HepG2 (cell line): ENCODE data around the gene ALDH18A1. TPM values are rescaled to one million over a fixed set of nuclear protein-coding genes. Genes with fewer than 3 reads are reported as not detected.
"Not testable (repeated sequence)": the region's sequence is repeated elsewhere in the genome, so short reads cannot be mapped to it uniquely, and the experiment has no call there.

Source experiments
- ATAC-seq: fragments of 200-7000 bp; cut with Tn5 transposase; 3 replicates; pipeline ENCODE4 v1.9.1; 2020; ENCODE audit warnings: mild to moderate bottlenecking, moderate library complexity
- BruUV-seq: library from RNA; stranded (reverse); fragments of 400-500 nt; replicated peaks from 2 replicates; lab custom pipeline; 2021; lab: Mats Ljungman, UMichigan
- CTCF ChIA-PET: fragments of 300-600 bp; formaldehyde crosslinking; extraction: SDS; loops from one replicate; lab custom pipeline; 2021; ENCODE audit warnings: low total read pairs, inconsistent platforms, low intra/inter-chr PET ratio; lab: Yijun Ruan, JAX
- POLR2A ChIA-PET: fragments of 350-600 bp; sonication (Branson Sonifier 250); formaldehyde crosslinking; loops from one replicate; lab custom pipeline; 2020; ENCODE audit warnings: antibody characterized with exemption, inconsistent platforms; lab: Yijun Ruan, JAX
- DNase-seq: peaks from one replicate; pipeline ENCODE4 v3.0.0-alpha.2; 2015; ENCODE audit warnings: low spot score
- FAIRE-seq: peaks from 3 replicates; lab custom pipeline; 2011; peaks lifted over from hg19 to GRCh38; lab: Jason Lieb, UNC
- H2AFZ ChIP-seq: one replicate; pipeline ENCODE4 v1.6.1; 2011; ENCODE audit warnings: low read length, inconsistent platforms
- H3K27ac ChIP-seq: fragments of 300-600 bp; 3 replicates; pipeline ENCODE4 v1.8.0; 2011; ENCODE audit warnings: mixed run types, mild to moderate bottlenecking, mixed read lengths, low read length, inconsistent platforms; ENCODE audit not compliant: insufficient read depth; ENCODE audit errors: extremely low read length
- H3K27me3 ChIP-seq, 2 experiments: fragments of 200-600 bp in 1 of 2; 2 replicates in 1 of 2; 3 replicates in 1 of 2; pipeline versions ENCODE4 v1.6.0 to v1.8.0; 2011; ENCODE audit warnings: low read length in 2 of 2, mild to moderate bottlenecking in 2 of 2, moderate library complexity in 2 of 2, inconsistent platforms in 1 of 2; ENCODE audit not compliant: insufficient read depth in 2 of 2, control insufficient read depth in 1 of 2
- H3K36me3 ChIP-seq, 2 experiments: fragments of 200-600 bp in 1 of 2; replicated peaks in 1 of 2; 2 replicates in 1 of 2; 3 replicates in 1 of 2; pipeline versions ENCODE4 v1.5.1 to v1.8.0; 2011; ENCODE audit warnings: low read length in 2 of 2, inconsistent platforms in 1 of 2; ENCODE audit not compliant: insufficient read depth in 2 of 2, control insufficient read depth in 1 of 2
- H3K4me1 ChIP-seq: 2 replicates; pipeline ENCODE4 v1.5.1; 2012; ENCODE audit warnings: low read length, inconsistent platforms; ENCODE audit not compliant: insufficient read depth
- H3K4me2 ChIP-seq: 2 replicates; pipeline ENCODE4 v1.6.0; 2011; ENCODE audit warnings: low read depth, low read length, inconsistent platforms
- H3K4me3 ChIP-seq, 3 experiments: fragments of 200-600 bp in 1 of 3; sonication (generic), shearing (Covaris generic) in 1 of 3; replicated peaks in 1 of 3; 2 replicates each; pipeline ENCODE4 v1.5.1; 2011 to 2016; ENCODE audit warnings: low read length in 3 of 3, inconsistent platforms in 2 of 3, low read depth in 2 of 3, mild to moderate bottlenecking in 2 of 3, control low read depth in 1 of 3, mixed read lengths in 1 of 3; ENCODE audit not compliant: insufficient read depth in 1 of 3
- H3K79me2 ChIP-seq: one replicate; pipeline ENCODE4 v1.6.1; 2011; ENCODE audit warnings: low read length, inconsistent platforms; ENCODE audit not compliant: insufficient read depth
- H3K9ac ChIP-seq: 2 replicates; pipeline ENCODE4 v1.6.0; 2011; ENCODE audit warnings: mild to moderate bottlenecking, low read depth, low read length, inconsistent platforms; ENCODE audit not compliant: insufficient read depth
- H3K9me3 ChIP-seq: 2 replicates; pipeline ENCODE4 v1.5.1; 2012; ENCODE audit warnings: mild to moderate bottlenecking, low read length
- H4K20me1 ChIP-seq: 2 replicates; pipeline ENCODE4 v1.6.0; 2011; ENCODE audit warnings: inconsistent platforms, mild to moderate bottlenecking, low read length, moderate library complexity; ENCODE audit not compliant: insufficient read depth
- FOXC1 ChIP-seq: sonication (generic); formaldehyde crosslinking; IDR thresholded peaks from 2 replicates; pipeline ENCODE4 v1.8.0; 2022; ENCODE audit warnings: mild to moderate bottlenecking, missing genetic modification reagents, borderline replicate concordance
- XRCC5 ChIP-seq: fragments of 200-400 bp; formaldehyde crosslinking; optimal IDR thresholded peaks from 2 replicates; pipeline ENCODE3; 2017; ENCODE audit warnings: mild to moderate bottlenecking, low read length
- ZNF780A ChIP-seq: sonication (generic); formaldehyde crosslinking; IDR thresholded peaks from 2 replicates; pipeline ENCODE4 v1.8.0; 2022; ENCODE audit warnings: mild to moderate bottlenecking, missing genetic modification reagents, moderate library complexity
- ZNF839 ChIP-seq: sonication (generic); formaldehyde crosslinking; IDR thresholded peaks from 2 replicates; pipeline ENCODE4 v1.4.0; 2020; ENCODE audit warnings: missing genetic modification reagents, mild to moderate bottlenecking, borderline replicate concordance
- WGBS: methylation state at CpG from one replicate; pipeline ENCODE4 v1.1.6; 2017; ENCODE audit warnings: low lambda C conversion rate; 5-methylcytosine and 5-hydroxymethylcytosine counted together
- in situ Hi-C: cut with HindIII; loops from 2 replicates; pipeline ENCODE4 v1.10.0; 2017; ENCODE audit warnings: low pct_unique_long_range_greater_than_20kb; ENCODE audit not compliant: extremely low pct_ligation_motif_present
- intact Hi-C: fragments of 100-400 bp; cut with micrococcal nuclease; formaldehyde crosslinking; loops from one replicate; pipeline ENCODE4 v1.10.0; 2022; ENCODE audit not compliant: unreplicated experiment
- polyA plus RNA-seq, 8 experiments: library from polyadenylated mRNA; depleted of rRNA in 3 of 8; stranded (reverse) in 7 of 8; unstranded in 1 of 8; fragments of >200 nt; fragmentation: Illumina TruSeq in 4 of 8; extraction: Trizol in 4 of 8; gene quantifications; 2 replicates each; pipeline versions ENCODE4 v1.2.1 to v1.2.3, GENCODE V29; 2011 to 2016; ENCODE audit warnings: low read depth in 4 of 8, missing spikeins in 1 of 8, mixed read lengths in 1 of 8; ENCODE audit not compliant: insufficient read depth in 1 of 8
- total RNA-seq, 5 experiments: library from RNA; depleted of rRNA; stranded (reverse); fragments of >200 nt; fragmentation: Illumina TruSeq; extraction: Trizol; gene quantifications; 2 replicates each; pipeline ENCODE4 v1.2.3, GENCODE V29; 2016; ENCODE audit warnings: low read depth in 1 of 5
- TF ChIP-seq, protein P1 (sequence below): IDR thresholded peaks from 2 replicates; pipeline ENCODE4 v1.6.1; 2012; ENCODE audit warnings: low read depth, low read length, improper control_type of control experiment
- TF ChIP-seq, protein P2 (sequence below): sonication (generic); formaldehyde crosslinking; IDR thresholded peaks from 2 replicates; pipeline ENCODE4 v1.4.0; 2020; ENCODE audit warnings: missing genetic modification reagents
- TF ChIP-seq, protein P3 (sequence below): sonication (generic); formaldehyde crosslinking; IDR thresholded peaks from 2 replicates; pipeline ENCODE4 v1.4.0; 2020; ENCODE audit warnings: missing genetic modification reagents, mild to moderate bottlenecking, borderline replicate concordance

The ALDH18A1 gene
- total and polyA plus RNA-seq, 2 of the 13 experiments (the other 11 are each of a cell fraction or from before 2014, with no cell fraction given), result 180 to 263 TPM

DNA sequence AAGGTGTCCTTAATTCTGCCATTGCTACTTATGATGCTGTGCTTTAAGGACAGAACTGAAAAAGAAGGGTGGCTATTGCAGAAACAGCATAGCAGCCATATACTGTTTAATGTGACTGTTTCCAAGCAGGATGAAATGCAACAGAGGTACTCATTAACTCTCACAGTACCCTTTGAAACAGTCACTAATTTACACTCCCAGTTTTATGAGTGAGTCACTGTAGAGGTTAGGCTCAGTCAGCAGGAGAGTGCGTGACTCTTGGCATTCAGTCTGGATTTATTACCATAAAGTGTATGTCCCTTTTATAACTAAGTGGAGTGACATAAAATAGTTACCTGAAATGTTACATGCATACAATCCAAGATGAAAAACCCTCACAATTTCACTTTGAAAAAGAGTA is 27.7 kb downstream of the ALDH18A1 start (continued):
- TF ChIP-seq, protein P1, sequence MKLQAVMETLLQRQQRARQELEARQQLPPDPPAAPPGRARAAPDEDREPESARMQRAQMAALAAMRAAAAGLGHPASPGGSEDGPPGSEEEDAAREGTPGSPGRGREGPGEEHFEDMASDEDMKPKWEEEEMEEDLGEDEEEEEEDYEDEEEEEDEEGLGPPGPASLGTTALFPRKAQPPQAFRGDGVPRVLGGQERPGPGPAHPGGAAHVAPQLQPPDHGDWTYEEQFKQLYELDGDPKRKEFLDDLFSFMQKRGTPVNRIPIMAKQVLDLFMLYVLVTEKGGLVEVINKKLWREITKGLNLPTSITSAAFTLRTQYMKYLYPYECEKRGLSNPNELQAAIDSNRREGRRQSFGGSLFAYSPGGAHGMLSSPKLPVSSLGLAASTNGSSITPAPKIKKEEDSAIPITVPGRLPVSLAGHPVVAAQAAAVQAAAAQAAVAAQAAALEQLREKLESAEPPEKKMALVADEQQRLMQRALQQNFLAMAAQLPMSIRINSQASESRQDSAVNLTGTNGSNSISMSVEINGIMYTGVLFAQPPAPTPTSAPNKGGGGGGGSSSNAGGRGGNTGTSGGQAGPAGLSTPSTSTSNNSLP, result no peak
- TF ChIP-seq, protein P2, sequence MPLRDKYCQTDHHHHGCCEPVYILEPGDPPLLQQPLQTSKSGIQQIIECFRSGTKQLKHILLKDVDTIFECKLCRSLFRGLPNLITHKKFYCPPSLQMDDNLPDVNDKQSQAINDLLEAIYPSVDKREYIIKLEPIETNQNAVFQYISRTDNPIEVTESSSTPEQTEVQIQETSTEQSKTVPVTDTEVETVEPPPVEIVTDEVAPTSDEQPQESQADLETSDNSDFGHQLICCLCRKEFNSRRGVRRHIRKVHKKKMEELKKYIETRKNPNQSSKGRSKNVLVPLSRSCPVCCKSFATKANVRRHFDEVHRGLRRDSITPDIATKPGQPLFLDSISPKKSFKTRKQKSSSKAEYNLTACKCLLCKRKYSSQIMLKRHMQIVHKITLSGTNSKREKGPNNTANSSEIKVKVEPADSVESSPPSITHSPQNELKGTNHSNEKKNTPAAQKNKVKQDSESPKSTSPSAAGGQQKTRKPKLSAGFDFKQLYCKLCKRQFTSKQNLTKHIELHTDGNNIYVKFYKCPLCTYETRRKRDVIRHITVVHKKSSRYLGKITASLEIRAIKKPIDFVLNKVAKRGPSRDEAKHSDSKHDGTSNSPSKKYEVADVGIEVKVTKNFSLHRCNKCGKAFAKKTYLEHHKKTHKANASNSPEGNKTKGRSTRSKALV (CRISPR knock-in tag), result no peak
- TF ChIP-seq FOXC1 (CRISPR knock-in tag) (no peak), XRCC5 (no peak), ZNF780A (CRISPR knock-in tag) (no peak), ZNF839 (CRISPR knock-in tag) (no peak)

DNA sequence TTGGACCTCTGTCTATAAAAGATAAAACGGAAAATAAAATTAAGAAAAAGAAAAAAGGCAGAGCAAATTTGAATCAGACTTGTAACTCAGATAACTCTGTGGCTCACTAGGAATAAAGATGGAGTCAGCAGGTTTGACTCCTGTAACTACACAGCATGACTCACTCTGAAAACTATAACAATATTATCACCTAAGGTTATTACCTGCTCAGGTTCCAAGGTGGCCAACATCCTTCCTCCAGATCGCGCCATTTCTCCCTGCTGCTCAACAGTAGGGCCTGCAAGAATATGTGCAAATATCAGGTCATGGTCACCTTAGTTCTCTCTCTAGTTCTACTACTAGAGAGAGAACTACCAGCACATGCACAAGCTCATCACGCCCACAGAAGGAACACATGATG is 30.0 kb downstream of the ALDH18A1 start:
- H3K36me3 ChIP-seq, result peaks cover 23 to 81% of the 10 kb centered on the region in 2 experiments
- no peak overlapping the region for H3K9ac ChIP-seq
- ATAC-seq, result no peak
- CTCF ChIA-PET, result no interaction called here
- H3K9me3 ChIP-seq, result no peaks in the 10 kb centered on the region
- no peak overlapping the region for H2AFZ ChIP-seq
- H3K79me2 ChIP-seq, result peaks cover under 1% of the 10 kb centered on the region
- no peak overlapping the region for H3K4me2 ChIP-seq
- no peak for DNase-seq
- no peak overlapping the region for H3K4me3 ChIP-seq
- in situ Hi-C loops (no loop called here), intact Hi-C loops (no loop called here)
- no peak for FAIRE-seq
- POLR2A ChIA-PET, result no interaction called here
- BruUV-seq, result no TSS peak
- H4K20me1 ChIP-seq, result no peaks in the 10 kb centered on the region
- TF ChIP-seq, protein P3, sequence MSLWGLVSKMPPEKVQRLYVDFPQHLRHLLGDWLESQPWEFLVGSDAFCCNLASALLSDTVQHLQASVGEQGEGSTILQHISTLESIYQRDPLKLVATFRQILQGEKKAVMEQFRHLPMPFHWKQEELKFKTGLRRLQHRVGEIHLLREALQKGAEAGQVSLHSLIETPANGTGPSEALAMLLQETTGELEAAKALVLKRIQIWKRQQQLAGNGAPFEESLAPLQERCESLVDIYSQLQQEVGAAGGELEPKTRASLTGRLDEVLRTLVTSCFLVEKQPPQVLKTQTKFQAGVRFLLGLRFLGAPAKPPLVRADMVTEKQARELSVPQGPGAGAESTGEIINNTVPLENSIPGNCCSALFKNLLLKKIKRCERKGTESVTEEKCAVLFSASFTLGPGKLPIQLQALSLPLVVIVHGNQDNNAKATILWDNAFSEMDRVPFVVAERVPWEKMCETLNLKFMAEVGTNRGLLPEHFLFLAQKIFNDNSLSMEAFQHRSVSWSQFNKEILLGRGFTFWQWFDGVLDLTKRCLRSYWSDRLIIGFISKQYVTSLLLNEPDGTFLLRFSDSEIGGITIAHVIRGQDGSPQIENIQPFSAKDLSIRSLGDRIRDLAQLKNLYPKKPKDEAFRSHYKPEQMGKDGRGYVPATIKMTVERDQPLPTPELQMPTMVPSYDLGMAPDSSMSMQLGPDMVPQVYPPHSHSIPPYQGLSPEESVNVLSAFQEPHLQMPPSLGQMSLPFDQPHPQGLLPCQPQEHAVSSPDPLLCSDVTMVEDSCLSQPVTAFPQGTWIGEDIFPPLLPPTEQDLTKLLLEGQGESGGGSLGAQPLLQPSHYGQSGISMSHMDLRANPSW (CRISPR knock-in tag), result no peak
- no peak overlapping the region for H3K27ac ChIP-seq
- no peaks in the 10 kb centered on the region for H3K27me3 ChIP-seq
- 96% methylated on average over 4 of the region's 4 CpGs for WGBS
- H3K4me1 ChIP-seq, result peaks cover 14% of the 10 kb centered on the region

DNA sequence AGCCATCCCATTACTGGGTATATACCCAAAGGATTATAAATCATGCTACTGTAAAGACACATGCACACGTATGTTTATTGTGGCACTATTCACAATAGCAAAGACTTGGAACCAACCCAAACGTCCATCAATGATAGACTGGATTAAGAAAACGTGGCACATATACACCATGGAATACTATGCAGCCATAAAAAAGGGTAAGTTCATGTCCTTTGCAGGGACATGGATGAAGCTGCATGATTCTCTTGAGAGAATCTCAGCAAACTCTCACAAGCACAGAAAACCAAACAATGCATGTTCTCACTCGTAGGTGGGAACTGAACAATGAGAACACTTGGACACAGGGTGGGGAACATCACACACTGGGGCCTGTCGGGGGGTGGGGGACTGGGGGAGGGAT is 36.1 kb downstream of the ALDH18A1 start:
- H4K20me1 ChIP-seq, ATAC-seq, H3K27ac ChIP-seq, intact Hi-C loops, H3K4me3 ChIP-seq, DNase-seq, POLR2A ChIA-PET, H3K27me3 ChIP-seq, H3K4me2 ChIP-seq, H3K4me1 ChIP-seq, BruUV-seq, H3K9me3 ChIP-seq, H3K79me2 ChIP-seq, H3K9ac ChIP-seq, H2AFZ ChIP-seq, FAIRE-seq, CTCF ChIA-PET: not testable (repeated sequence)
- WGBS, result 88% methylated on average over 5 of the region's 5 CpGs
- in situ Hi-C loops, result loop anchor here (25.0 kb wide), 1 partner anchor 483 kb away; no protein-coding TSS in a partner anchor
- peaks cover 25 to 66% of the 10 kb centered on the region in 2 experiments for H3K36me3 ChIP-seq
